Trophoblast cell (in vitro differentiated cells and primary cell): ENCODE measurements around the gene GSTT2.

Source experiments
- DNase-seq, 2 donors: peaks; one replicate each; pipeline ENCODE4 v3.0.0-alpha.2; 2016
- H2AFZ ChIP-seq: 2 replicates; pipeline ENCODE4 v1.6.1; 2013; ENCODE audit warnings: low read length, moderate library complexity, mild to moderate bottlenecking; ENCODE audit not compliant: insufficient read depth, poor library complexity
- H2AK5ac ChIP-seq: 2 replicates; pipeline ENCODE4 v1.6.1; 2013; ENCODE audit warnings: mild to moderate bottlenecking, low read length
- H2BK120ac ChIP-seq: 2 replicates; pipeline ENCODE4 v1.6.1; 2013; ENCODE audit warnings: low read length, mild to moderate bottlenecking, moderate library complexity; ENCODE audit not compliant: insufficient read depth, poor library complexity
- H2BK12ac ChIP-seq: 2 replicates; pipeline ENCODE4 v1.6.1; 2013; ENCODE audit warnings: mild to moderate bottlenecking, low read length, moderate library complexity
- H2BK5ac ChIP-seq: 2 replicates; pipeline ENCODE4 v1.6.1; 2013; ENCODE audit warnings: low read length, low read depth, moderate library complexity, mild to moderate bottlenecking; ENCODE audit not compliant: poor library complexity
- H3K14ac ChIP-seq: 2 replicates; pipeline ENCODE4 v1.6.1; 2013; ENCODE audit warnings: mild to moderate bottlenecking, low read length
- H3K18ac ChIP-seq: 2 replicates; pipeline ENCODE4 v1.6.1; 2013; ENCODE audit warnings: mild to moderate bottlenecking, low read length
- H3K23ac ChIP-seq: 2 replicates; pipeline ENCODE4 v1.6.1; 2013; ENCODE audit warnings: low read length
- H3K27ac ChIP-seq: 2 replicates; pipeline ENCODE4 v1.5.1; 2013; ENCODE audit warnings: low read depth, mild to moderate bottlenecking, inconsistent platforms, low read length, moderate library complexity
- H3K27me3 ChIP-seq: 2 replicates; pipeline ENCODE4 v1.6.1; 2013; ENCODE audit warnings: inconsistent platforms, mild to moderate bottlenecking, low read length, moderate library complexity; ENCODE audit not compliant: insufficient read depth
- H3K36me3 ChIP-seq, 2 experiments: 1 replicate in 1 of 2; 2 replicates in 1 of 2; pipeline ENCODE4 v1.6.1; 2013; ENCODE audit warnings: low read length in 2 of 2, mild to moderate bottlenecking in 2 of 2, moderate library complexity in 1 of 2; ENCODE audit not compliant: insufficient read depth in 2 of 2, control insufficient read depth in 1 of 2
- H3K4ac ChIP-seq: 2 replicates; pipeline ENCODE4 v1.6.1; 2013; ENCODE audit warnings: low read depth, mild to moderate bottlenecking, low read length, moderate library complexity
- H3K4me1 ChIP-seq, 2 experiments: 1 replicate in 1 of 2; 2 replicates in 1 of 2; pipeline ENCODE4 v1.6.1; 2013; ENCODE audit warnings: low read length in 2 of 2, mild to moderate bottlenecking in 2 of 2, moderate library complexity in 1 of 2; ENCODE audit not compliant: insufficient read depth in 2 of 2, control insufficient read depth in 1 of 2
- H3K4me2 ChIP-seq: 2 replicates; pipeline ENCODE4 v1.6.1; 2013; ENCODE audit warnings: inconsistent platforms, mild to moderate bottlenecking, low read length, moderate library complexity
- H3K4me3 ChIP-seq: 2 replicates; pipeline ENCODE4 v1.5.1; 2013; ENCODE audit warnings: mild to moderate bottlenecking, low read depth, low read length, inconsistent platforms
- H3K79me1 ChIP-seq: one replicate; pipeline ENCODE4 v1.6.1; 2013; ENCODE audit warnings: low read length
- H3K79me2 ChIP-seq: 2 replicates; pipeline ENCODE4 v1.6.1; 2013; ENCODE audit warnings: low read length, mild to moderate bottlenecking; ENCODE audit not compliant: control insufficient read depth, insufficient read depth, poor library complexity
- H3K9ac ChIP-seq: 2 replicates; pipeline ENCODE4 v1.6.1; 2013; ENCODE audit warnings: mild to moderate bottlenecking, low read length
- H3K9me3 ChIP-seq: 2 replicates; pipeline ENCODE4 v1.6.1; 2013; ENCODE audit warnings: low read depth, mild to moderate bottlenecking, control low read depth, inconsistent platforms, low read length; ENCODE audit not compliant: insufficient read depth
- H4K12ac ChIP-seq: 2 replicates; pipeline ENCODE4 v1.6.1; 2013; ENCODE audit warnings: low read depth, mild to moderate bottlenecking, low read length, moderate library complexity
- H4K8ac ChIP-seq: 2 replicates; pipeline ENCODE4 v1.6.1; 2013; ENCODE audit warnings: low read depth, mild to moderate bottlenecking, low read length, moderate library complexity
- H4K91ac ChIP-seq: one replicate; pipeline ENCODE4 v1.6.1; 2013; ENCODE audit warnings: low read depth, mild to moderate bottlenecking, low read length, moderate library complexity
- WGBS: extraction: QIAGEN DNeasy Blood & Tissue Kit; methylation state at CpG from one replicate; pipeline ENCODE4 v1.1.7; 2013; ENCODE audit warnings: missing lambda C conversion rate; ENCODE audit not compliant: insufficient read length, insufficient coverage; ENCODE audit errors: extremely low coverage; 5-methylcytosine and 5-hydroxymethylcytosine counted together

GSTT2 gene

DNA sequence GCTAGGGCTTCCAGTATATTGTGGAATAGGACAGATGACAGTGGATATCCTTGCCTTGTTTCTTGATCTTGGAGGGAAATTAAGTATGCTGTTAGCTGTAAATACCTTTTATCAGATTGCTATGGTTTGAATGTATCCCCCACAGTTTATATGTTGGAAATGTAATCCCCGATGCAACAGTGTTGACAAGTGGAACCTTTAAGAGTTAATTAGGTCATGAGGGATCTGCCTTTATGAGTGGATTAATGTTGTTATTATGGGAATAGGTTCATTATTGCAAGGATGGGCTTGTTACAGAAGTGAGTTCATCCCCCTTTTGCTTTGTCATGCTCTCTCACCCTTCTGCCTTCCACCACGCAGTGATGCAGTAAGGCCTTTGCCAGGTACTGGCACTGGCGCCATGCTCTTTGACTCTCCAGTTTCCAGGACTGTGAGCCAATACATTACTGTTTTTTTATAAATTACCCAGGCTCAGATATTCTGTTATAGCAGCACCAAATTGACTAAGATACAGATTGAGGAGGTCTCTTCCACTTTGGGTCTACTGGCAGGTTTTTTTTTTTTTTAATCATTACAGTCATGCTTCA, 47.5 kb downstream of the GSTT2 start:
- Histone ChIP-seq H3K4ac (no peak overlapping the region), H2AFZ (no peak overlapping the region), H4K12ac (no peak overlapping the region)

GRCh38 chr22:24027991-24028390, 48.1 kb downstream of the GSTT2 start:
- Histone ChIP-seq H3K79me1 (no peaks in the 10 kb centered on the region), H4K8ac (no peak overlapping the region), H3K14ac (no peak overlapping the region), H4K12ac (no peak overlapping the region), H3K36me3 (no peaks in the 10 kb centered on the region), H3K4me3 (no peak overlapping the region), H2BK120ac (no peak overlapping the region), H3K18ac (no peak overlapping the region), H2BK12ac (no peak overlapping the region), H3K23ac (no peak overlapping the region), H3K4ac (no peak overlapping the region), H3K4me2 (no peak overlapping the region), H3K9ac (no peak overlapping the region), H2BK5ac (no peak overlapping the region), H4K91ac (no peak overlapping the region), H2AFZ (no peak overlapping the region), H3K27me3 (no peaks in the 10 kb centered on the region), H3K4me1 (peaks cover 0 to 4% of the 10 kb centered on the region in 2 experiments), H3K9me3 (no peaks in the 10 kb centered on the region), H3K79me2 (no peaks in the 10 kb centered on the region), H2AK5ac (no peak overlapping the region), H3K27ac (no peak overlapping the region)
- DNase-seq: no peak
- WGBS: no CpG with 5 or more reads among the region's 2 CpGs

More for the DNA sequence above, 47.5 kb downstream of the GSTT2 start:
- Histone ChIP-seq H3K14ac (no peak overlapping the region), H2BK120ac (no peak overlapping the region), H3K4me2 (no peak overlapping the region), H2BK5ac (no peak overlapping the region), H3K27me3 (no peaks in the 10 kb centered on the region), H3K18ac (no peak overlapping the region), H2BK12ac (no peak overlapping the region), H3K79me1 (no peaks in the 10 kb centered on the region), H2AK5ac (no peak overlapping the region), H4K91ac (no peak overlapping the region), H3K4me1 (peaks cover 0 to 4% of the 10 kb centered on the region in 2 experiments), H3K9ac (no peak overlapping the region), H3K4me3 (no peak overlapping the region), H3K23ac (no peak overlapping the region), H3K79me2 (no peaks in the 10 kb centered on the region), H4K8ac (no peak overlapping the region), H3K36me3 (no peaks in the 10 kb centered on the region), H3K27ac (no peak overlapping the region), H3K9me3 (no peaks in the 10 kb centered on the region)
- DNase-seq: no peak
- WGBS: no CpG with 5 or more reads among the region's 3 CpGs

DNA sequence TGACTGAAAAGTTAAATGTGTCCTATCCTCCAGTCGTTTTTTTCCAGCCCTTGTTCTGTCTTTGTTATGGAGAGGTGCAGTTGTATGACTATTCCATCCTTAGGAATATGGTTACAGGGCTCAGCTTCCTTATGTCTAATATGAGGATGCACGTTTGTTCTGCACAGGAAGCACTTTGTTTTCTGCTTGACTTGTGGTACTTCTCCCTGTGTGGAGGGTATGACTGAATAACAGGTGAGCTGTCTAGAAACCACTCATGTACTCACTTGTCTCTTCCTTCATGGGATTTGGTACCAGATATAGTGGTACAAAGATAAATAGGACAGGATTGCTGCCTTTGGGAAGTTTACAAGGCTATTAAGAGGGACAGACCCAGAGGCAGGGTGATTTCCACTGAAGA, 48.6 kb downstream of the GSTT2 start:
- H2AK5ac ChIP-seq: no peak overlapping the region
- no peaks in the 10 kb centered on the region for H3K27me3 ChIP-seq
- H4K12ac ChIP-seq: no peak overlapping the region
- peaks cover 0 to 4% of the 10 kb centered on the region in 2 experiments for H3K4me1 ChIP-seq
- no peaks in the 10 kb centered on the region for H3K9me3 ChIP-seq
- no peaks in the 10 kb centered on the region for H3K79me2 ChIP-seq
- no peaks in the 10 kb centered on the region for H3K79me1 ChIP-seq
- no peak overlapping the region for H3K9ac ChIP-seq
- no peak overlapping the region for H2BK12ac ChIP-seq
- H3K4ac ChIP-seq: no peak overlapping the region
- no peak overlapping the region for H3K18ac ChIP-seq
- H2BK120ac ChIP-seq: no peak overlapping the region
- H3K23ac ChIP-seq: no peak overlapping the region
- H4K8ac ChIP-seq: no peak overlapping the region
- no peak overlapping the region for H3K4me3 ChIP-seq
- H2AFZ ChIP-seq: no peak overlapping the region
- no peak overlapping the region for H3K14ac ChIP-seq
- H2BK5ac ChIP-seq: no peak overlapping the region
- H3K36me3 ChIP-seq: no peaks in the 10 kb centered on the region
- H3K4me2 ChIP-seq: no peak overlapping the region
- H3K27ac ChIP-seq: no peak overlapping the region
- H4K91ac ChIP-seq: no peak overlapping the region
- WGBS: no CpG with 5 or more reads among the region's 2 CpGs
- no peak for DNase-seq

DNA sequence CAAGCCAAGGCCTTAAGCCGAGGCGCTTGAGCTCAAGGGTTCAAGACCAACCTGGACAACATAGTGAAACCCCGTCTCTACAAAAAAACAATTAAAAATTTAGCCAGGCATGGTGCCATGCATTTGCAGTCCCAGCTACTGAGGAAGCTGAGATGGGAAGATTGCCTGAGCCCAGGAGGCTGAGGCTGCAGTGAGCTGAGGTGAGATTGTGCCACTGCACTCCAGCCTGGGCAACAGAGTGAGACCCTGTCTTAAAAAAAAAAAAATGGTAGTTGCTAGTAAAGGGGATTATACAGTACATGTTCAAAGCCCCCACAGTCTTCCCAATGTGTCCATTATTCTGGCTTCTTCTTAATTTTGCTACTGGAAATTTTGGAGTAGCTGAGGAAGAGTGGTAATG, 49.4 kb downstream of the GSTT2 start:
- Histone ChIP-seq H3K9ac (no peak overlapping the region), H3K27me3 (no peaks in the 10 kb centered on the region), H2AFZ (no peak overlapping the region), H2BK12ac (no peak overlapping the region), H3K23ac (no peak overlapping the region), H3K4me2 (no peak overlapping the region), H4K91ac (no peak overlapping the region), H3K4me3 (no peak overlapping the region), H3K27ac (no peak overlapping the region), H3K9me3 (no peaks in the 10 kb centered on the region), H2BK120ac (no peak overlapping the region), H2BK5ac (no peak overlapping the region), H4K8ac (no peak overlapping the region), H3K14ac (no peak overlapping the region), H3K18ac (no peak overlapping the region), H3K79me1 (no peaks in the 10 kb centered on the region), H3K79me2 (no peaks in the 10 kb centered on the region), H3K4ac (no peak overlapping the region), H2AK5ac (no peak overlapping the region), H3K4me1 (peaks cover 0 to 4% of the 10 kb centered on the region in 2 experiments), H3K36me3 (no peaks in the 10 kb centered on the region), H4K12ac (no peak overlapping the region)
- DNase-seq: no peak
- WGBS: no CpG with 5 or more reads among the region's 3 CpGs
